Measurements from ENCODE around the gene ERBIN.

Gene ERBIN

DNA sequence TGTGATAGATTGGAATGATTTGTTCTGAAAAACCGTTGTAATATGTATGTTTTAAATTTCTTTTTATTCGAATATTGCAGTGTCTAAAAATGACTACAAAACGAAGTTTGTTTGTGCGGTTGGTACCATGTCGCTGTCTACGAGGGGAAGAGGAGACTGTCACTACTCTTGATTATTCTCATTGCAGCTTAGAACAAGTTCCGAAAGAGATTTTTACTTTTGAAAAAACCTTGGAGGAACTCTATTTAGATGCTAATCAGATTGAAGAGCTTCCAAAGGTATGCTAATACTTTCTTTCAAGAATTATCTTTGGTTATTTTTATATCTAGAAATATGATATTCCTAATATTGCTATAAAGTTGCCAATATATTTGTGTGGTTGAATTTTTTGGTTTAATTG lies 66.3 kb downstream of the ERBIN start:
- Histone ChIP-seq H3K9me2 (ENCODE audit: low read depth, low read length) (no peaks in the 10 kb centered on the region), H3K4me3 (ENCODE audit: low read depth, low read length, poor library complexity, severe bottlenecking) (no peak overlapping the region), H3K36me3 (ENCODE audit: insufficient read depth, low read length) (peaks cover 63% of the 10 kb centered on the region), H3K27me3 (ENCODE audit: insufficient read depth, low read length) (no peaks in the 10 kb centered on the region), H3K4me1 (ENCODE audit: insufficient read depth, low read length, severe bottlenecking) (no peaks in the 10 kb centered on the region), H2AFZ (ENCODE audit: low read length) (no peak overlapping the region), H3F3A (ENCODE audit: insufficient read depth, low read length) (no peaks in the 10 kb centered on the region), H3K4me2 (ENCODE audit: low read length) (no peak overlapping the region), H4K20me1 (ENCODE audit: insufficient read depth, low read length) (no peaks in the 10 kb centered on the region), H3K79me2 (ENCODE audit: insufficient read depth, low read length) (peaks cover 52% of the 10 kb centered on the region), H3K9ac (ENCODE audit: low read length) (no peak overlapping the region), H3K27ac (ENCODE audit: low read depth, low read length, poor library complexity, severe bottlenecking) (no peak overlapping the region), H3K9me3 (ENCODE audit: low read length) (no peaks in the 10 kb centered on the region)
- TF ChIP-seq, protein P1, sequence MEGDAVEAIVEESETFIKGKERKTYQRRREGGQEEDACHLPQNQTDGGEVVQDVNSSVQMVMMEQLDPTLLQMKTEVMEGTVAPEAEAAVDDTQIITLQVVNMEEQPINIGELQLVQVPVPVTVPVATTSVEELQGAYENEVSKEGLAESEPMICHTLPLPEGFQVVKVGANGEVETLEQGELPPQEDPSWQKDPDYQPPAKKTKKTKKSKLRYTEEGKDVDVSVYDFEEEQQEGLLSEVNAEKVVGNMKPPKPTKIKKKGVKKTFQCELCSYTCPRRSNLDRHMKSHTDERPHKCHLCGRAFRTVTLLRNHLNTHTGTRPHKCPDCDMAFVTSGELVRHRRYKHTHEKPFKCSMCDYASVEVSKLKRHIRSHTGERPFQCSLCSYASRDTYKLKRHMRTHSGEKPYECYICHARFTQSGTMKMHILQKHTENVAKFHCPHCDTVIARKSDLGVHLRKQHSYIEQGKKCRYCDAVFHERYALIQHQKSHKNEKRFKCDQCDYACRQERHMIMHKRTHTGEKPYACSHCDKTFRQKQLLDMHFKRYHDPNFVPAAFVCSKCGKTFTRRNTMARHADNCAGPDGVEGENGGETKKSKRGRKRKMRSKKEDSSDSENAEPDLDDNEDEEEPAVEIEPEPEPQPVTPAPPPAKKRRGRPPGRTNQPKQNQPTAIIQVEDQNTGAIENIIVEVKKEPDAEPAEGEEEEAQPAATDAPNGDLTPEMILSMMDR (IDR thresholded peaks at IDR 0.05; ENCODE audit: low read length): no peak
- TF ChIP-seq EZH2 (IDR thresholded peaks at IDR 0.05; ENCODE audit: borderline replicate concordance, low read length): no peak

DNA sequence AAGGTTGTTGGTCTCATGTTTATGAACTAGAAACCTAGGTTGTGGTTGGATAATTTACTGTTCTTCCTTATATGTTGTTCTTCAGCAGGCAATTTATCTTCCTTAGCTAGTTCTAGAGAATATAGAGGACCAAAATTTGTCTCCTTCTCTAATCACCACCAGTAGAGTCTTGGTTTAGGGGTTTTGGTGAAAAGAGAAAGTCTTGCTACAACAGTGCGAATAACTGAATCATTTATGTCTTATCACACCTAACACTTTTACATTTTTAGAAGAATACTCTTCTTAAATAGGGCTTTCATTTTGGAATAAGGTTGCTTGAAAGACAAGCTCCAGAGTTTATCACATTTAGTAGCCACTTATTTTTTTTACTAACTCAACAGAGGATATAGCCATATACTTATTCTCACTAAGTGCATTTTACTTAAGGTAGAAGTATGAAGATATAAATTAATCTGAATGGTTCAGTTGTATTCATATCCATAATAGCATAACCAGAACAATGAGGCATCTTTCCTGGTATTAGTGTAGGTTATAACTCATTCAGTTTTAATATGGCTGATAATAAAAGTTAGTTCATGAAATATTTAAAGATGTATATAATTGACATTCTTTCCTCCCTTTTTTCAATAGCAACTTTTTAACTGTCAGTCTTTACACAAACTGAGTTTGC lies 67.9 kb downstream of the ERBIN start:
- Histone ChIP-seq H3K4me3 (ENCODE audit: low read depth, low read length, poor library complexity, severe bottlenecking) (no peak overlapping the region), H3K4me1 (ENCODE audit: insufficient read depth, low read length, severe bottlenecking) (no peaks in the 10 kb centered on the region), H3F3A (ENCODE audit: insufficient read depth, low read length) (no peaks in the 10 kb centered on the region), H3K9me3 (ENCODE audit: low read length) (no peaks in the 10 kb centered on the region), H4K20me1 (ENCODE audit: insufficient read depth, low read length) (no peaks in the 10 kb centered on the region), H3K36me3 (ENCODE audit: insufficient read depth, low read length) (peaks cover 73% of the 10 kb centered on the region), H3K79me2 (ENCODE audit: insufficient read depth, low read length) (peaks cover 40% of the 10 kb centered on the region; the same call in 1 of the 2 replicates), H3K9me2 (ENCODE audit: low read depth, low read length) (no peaks in the 10 kb centered on the region), H3K9ac (ENCODE audit: low read length) (no peak overlapping the region), H2AFZ (ENCODE audit: low read length) (no peak overlapping the region), H3K27me3 (ENCODE audit: insufficient read depth, low read length) (no peaks in the 10 kb centered on the region), H3K27ac (ENCODE audit: low read depth, low read length, poor library complexity, severe bottlenecking) (no peak overlapping the region), H3K4me2 (ENCODE audit: low read length) (no peak overlapping the region)
- TF ChIP-seq EZH2 (IDR thresholded peaks at IDR 0.05; ENCODE audit: borderline replicate concordance, low read length): no peak
- TF ChIP-seq, protein P1 (IDR thresholded peaks at IDR 0.05; ENCODE audit: low read length): no peak

DNA sequence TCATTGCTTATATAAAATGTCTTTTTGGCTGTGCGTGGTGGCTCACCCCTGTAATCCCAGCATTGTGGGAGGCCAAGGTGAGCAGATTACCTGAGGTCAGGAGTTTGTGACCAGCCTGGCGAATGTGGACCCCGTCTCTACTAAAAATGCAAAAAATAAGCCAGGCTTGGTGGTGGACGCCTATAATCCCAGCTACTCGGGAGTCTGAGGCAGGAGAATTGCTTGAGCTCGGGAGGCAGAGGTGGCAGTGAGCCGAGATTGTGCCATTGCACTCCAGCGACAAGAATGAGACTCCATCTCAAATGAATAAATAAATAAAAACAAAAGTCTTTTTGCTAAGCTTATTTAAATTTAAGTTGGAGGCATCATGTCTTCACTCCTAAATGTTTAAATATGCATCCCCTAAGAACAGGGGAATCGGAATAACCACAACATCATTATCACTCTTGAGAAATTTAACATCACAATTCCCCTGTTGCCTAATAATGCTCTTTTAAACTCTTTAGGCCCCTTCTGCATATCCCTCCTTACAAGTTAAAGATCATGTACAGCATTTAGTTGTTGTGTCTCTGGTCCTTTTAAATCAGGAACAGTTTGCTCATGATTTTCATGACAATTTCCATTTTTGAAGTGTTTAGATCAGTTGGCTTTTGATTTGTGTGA lies 72.8 kb downstream of the ERBIN start:
- TF ChIP-seq, protein P1 (IDR thresholded peaks at IDR 0.05; ENCODE audit: low read length): no peak
- no peak for TF ChIP-seq EZH2 (IDR thresholded peaks at IDR 0.05; ENCODE audit: borderline replicate concordance, low read length)
- Histone ChIP-seq H3F3A (ENCODE audit: insufficient read depth, low read length) (no peaks in the 10 kb centered on the region), H3K9ac (ENCODE audit: low read length) (no peak overlapping the region), H3K27me3 (ENCODE audit: insufficient read depth, low read length) (no peaks in the 10 kb centered on the region), H4K20me1 (ENCODE audit: insufficient read depth, low read length) (no peaks in the 10 kb centered on the region), H2AFZ (ENCODE audit: low read length) (no peak overlapping the region), H3K4me2 (ENCODE audit: low read length) (no peak overlapping the region), H3K36me3 (ENCODE audit: insufficient read depth, low read length) (peaks cover 87% of the 10 kb centered on the region), H3K9me2 (ENCODE audit: low read depth, low read length) (no peaks in the 10 kb centered on the region), H3K4me3 (ENCODE audit: low read depth, low read length, poor library complexity, severe bottlenecking) (no peak overlapping the region), H3K27ac (ENCODE audit: low read depth, low read length, poor library complexity, severe bottlenecking) (no peak overlapping the region), H3K79me2 (ENCODE audit: insufficient read depth, low read length) (peaks cover 71% of the 10 kb centered on the region), H3K9me3 (ENCODE audit: low read length) (no peaks in the 10 kb centered on the region; the same call in 1 of the 2 replicates), H3K4me1 (ENCODE audit: insufficient read depth, low read length, severe bottlenecking) (no peaks in the 10 kb centered on the region)

Measured in OCI-LY1 (cell line).